Stimulated activated CD4-positive, alpha-beta T cell treated with anti-CD3 and anti-CD28 coated beads, Interleukin-4, amount 100 ng/mL, for 48 hours (primary cell): ENCODE measurements around the gene PLCH2.

Experiments
- DNase-seq, 2 donors: peaks; one replicate each; pipeline ENCODE4 v3.0.0-alpha.2; 2020; ENCODE audit warnings: low read depth in 2 of 2

The PLCH2 gene

DNA sequence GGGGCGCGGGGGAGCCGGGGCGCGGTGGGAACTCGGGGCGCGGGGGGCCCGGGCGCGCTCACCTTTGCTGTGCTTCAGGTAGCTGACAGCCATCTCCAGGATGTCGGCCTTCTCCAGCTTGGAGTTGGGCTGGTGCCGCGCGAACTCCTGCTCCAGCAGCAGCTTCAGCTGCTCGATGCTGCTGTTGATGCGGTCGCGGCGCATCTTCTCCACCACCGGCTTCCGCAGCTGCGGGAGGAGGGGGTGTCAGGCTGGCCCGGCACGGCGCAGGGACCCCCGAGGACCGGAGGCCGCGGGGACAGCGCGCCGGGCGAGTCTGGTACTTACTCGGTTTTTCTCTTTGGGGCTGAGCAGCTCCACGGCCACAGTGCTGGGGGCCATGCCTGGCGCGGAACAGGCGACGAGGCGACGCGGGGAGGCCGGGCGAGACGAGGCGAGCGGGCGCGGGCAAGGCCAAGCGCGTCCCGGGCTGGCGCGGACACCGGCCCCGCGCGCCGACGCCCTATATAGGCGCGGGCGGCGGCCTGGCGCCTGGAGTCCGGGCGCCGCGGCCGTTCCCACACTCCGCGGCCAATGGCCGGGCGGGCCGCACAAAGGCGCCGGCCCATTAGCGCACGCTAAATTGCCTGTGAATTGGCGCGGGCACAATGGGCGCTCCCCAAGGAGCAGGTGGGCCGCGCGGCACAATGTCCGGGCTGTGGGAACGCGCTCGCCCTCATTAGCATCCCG is 53.9 kb downstream of the PLCH2 start, which contains the start of gene HES5:
HES5 (minus strand) TSS at position 480 of the 729 bp plus-strand sequence; CDS start at position 381, 99 bp downstream.
- no peak for DNase-seq

DNA sequence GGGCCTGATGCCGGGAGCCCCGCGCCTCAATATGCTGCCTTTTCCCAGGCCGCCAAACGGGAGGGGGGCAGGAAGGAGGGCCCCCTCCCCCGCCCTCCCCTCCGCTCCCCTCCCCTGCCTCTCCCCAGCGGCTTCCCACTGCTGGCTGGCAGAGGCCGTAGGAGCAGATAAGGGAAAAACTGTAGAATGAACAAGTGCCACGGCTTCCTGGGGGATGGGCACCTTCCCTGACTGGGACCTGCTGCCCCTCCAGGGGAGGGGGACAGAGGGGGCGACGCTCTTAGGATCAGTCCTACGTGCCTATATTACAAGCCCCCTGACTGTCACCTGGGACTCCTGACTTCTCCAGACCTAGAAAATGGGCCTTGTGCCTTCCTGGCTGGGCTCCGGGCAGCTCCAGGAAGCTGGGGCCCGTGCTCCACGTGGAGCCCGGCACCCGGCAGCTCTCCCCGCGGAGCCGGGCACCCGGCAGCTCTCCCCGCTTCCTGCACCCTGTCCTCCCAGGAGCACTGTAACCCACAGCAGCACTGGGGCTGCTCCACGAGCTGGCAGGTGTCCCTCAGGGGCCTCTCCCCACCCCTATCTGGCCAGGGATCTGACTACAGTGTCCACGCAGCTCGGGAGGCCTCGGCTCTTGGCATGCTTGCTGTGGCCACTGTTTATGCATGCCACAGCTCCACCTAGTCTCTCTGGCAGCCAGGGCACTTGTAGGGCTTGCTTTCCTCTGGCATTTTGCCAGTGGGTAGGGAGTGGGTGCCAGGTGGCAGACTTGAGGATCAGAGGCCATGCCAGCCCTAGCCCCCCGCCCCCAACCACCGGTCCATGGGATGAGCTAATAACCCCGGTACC is 54.6 kb downstream of the PLCH2 start:
- DNase-seq: no peak

DNA sequence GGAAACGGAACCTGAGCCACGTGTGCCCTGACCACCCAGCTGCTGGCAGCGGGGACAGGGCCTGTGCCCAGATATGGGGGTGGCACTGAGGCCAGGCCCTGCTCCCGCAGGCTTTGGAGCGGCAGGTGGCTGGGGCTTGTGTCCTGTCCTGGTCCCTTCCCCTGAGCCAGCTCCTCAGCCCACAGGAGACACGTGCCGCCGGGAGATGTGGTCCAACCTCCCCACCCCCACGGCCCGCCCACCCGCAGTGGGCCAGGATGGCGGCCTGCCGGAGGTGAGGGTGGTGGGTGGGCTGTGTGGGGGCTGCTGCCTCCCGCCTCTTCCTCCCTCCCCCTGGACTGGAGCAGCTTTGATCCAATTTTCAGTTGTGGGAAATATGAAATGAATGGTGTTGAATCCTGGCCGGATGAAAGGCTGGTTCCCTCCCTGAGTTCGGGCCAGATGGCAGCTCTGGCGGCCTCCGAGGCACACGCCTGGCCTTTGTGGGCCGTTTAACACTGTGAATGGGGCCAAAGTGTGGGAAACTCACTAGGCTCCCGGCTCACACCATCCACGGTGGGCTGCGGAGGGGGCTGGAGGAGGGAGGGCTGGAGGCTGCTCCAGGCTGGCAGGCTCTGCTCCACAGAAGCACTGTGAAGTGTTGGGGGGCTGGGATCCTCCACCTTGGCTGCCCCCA is 56.5 kb downstream of the PLCH2 start:
- DNase-seq: no peak

DNA sequence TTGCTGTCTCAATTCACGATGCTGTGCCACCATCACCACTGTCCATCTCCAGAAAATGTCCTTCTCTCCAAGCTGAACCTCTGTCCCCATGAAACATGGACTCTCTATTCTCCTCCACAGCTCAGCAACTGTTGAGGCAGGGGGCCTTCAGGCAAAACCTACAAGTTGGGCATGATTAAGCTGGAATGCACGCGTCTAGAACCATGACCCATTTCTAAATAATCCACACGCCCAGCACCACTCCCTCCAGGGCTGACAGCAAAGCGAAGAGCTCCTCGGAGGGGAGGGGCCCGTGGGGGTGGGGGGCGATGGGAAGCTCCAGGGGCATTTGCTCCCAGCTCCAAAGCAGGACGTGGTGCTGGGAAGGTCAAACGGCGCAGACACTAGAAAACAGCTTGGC is 57.3 kb downstream of the PLCH2 start:
- DNase-seq: no peak

DNA sequence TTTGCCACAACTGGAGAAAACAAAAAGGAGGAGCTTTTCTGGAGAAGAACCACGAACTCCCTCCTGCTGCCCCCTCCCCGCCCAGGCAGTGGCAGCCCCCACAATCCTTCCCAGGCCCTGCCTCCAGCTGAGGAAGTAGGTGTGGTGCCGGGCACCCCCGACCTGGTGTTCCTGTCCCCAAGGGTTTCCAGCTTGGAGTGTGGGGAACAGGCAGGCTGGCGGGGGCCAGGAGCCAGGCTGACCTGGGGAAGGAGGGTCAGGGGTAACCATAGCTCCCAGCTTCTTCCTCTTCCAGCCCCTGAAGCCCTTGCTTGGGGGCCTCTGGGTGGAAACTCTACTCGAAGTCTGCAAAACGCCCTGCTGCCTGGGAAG is 58.2 kb downstream of the PLCH2 start:
- DNase-seq: no peak

DNA sequence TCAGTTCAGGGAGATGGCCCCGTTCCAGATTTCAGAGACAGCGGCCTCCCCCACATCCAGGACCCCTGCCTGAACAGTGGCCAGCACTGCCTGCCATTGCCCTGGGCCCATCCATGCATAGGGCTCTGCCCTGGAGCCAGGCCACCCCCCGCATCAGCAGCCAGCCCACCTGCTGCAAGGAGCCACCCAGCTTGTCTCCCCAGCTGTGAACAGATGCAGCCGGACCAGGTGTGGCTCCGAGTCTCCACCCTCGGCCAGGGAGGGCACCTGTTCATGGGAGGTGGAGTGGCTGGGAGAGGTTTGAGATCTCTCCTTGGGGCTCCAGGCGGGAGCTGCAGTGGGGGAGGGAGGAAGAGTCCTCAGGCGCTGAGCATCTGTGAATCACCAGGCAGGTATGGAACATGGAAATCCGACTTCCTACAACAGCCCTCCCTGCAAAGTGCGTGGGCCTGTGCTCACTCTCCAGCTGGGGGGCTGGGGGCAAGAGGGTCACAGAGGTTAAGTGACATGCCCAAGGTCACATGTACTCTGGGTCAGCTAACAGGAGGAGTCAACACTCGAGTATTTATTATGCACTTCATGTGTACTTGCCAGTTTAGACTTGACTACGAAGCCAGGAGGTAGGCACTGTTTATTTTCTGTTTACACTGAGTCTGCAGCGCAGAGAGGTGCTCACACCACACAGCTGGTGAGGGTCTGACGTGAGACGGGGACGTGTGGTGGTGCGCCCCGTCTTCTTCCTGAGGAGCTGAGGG is 58.8 kb downstream of the PLCH2 start:
- DNase-seq: no peak

DNA sequence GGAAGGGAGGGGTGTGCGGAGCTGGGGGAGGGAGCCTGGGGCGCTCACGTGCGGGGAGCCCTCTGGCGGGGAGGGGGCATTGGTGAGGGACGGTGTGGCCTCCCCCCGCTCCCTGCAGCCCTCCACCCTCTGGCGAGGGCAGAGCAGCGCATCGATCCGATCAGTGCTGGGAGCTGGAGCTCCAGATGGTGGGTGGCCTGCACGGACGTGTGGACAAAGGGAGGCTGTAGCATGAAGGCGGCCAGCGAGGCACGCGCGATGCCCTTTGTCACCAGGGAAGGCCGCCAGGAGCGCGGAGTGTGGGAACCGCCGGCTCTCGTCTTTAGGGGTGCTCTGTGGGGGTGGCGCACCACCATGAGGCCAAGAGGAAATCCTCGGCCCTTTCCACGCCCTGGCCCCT is 59.4 kb downstream of the PLCH2 start:
- DNase-seq: no peak

DNA sequence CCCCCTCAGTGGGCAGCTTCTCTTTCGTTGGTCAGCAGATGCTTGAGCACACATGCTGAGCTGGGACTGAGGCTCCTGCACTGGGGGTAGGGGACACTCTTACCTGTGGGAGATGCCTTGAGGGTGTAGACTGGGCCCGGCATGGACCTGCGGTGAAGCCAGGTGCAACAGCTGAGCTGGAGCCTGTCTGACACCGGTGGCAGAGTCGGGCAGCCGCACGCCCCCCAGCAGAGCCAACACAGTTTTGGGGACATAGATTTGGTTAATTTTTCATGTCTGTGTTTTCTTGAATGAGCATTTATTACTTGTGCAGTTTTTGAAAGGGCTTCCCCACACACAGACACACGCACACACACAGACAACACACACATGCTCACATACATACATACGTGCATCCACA is 59.9 kb downstream of the PLCH2 start:
- no peak for DNase-seq

DNA sequence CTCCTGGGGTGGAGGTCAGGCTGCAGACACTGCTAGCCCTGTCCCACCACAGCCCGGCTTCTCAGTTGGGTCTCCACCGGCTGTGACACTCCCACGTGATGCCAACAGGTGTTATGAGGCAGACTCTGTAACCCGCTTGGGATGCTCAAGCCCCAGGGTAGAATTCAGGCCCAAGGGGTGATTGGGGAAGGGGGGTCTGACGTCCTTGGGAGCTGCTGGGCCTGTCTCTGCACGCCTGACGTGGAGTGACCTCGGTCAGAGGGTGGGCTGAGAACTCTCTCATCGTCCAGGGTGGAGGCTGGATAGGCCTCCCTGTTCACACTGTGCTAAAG is 61.7 kb downstream of the PLCH2 start:
- DNase-seq: no peak

DNA sequence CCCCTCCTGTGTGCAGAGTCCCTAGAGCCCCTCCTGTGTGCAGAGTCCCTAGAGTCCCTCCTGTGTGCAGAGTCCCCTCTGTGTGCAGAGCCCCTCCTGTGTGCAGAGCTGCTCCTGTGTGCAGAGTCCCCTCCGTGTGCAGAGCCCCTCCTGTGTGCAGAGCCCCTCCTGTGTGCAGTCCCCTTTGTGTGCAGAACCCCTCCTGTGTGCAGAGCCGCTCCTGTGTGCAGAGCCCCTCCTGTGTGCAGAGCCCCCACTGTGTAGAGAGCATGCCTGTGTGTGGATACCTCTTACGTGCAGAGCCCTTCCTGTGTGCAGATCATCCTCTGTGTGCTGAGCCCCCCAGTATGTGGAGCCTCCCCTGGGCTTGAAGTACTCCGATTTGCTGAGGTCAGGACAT is 62.3 kb downstream of the PLCH2 start:
- DNase-seq: no peak

DNA sequence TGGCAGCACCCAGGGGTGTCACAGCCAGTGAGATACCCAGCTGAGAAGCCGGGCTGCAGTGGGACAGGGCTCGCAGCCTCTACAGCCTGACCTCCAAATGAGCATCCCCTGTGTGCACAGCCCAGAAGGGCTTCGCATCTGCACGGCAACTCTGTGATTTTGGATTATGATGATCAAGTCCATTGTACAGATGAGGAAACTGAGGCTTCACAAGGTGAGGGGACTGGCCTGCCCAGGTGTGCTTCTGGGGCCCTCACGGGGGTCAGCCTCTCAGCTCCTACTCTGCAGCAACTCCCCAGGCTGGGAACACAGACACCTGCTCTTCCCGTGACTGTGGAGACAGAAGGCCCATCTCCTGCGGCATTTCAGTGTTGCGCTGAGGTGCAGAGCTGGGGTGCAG is 62.8 kb downstream of the PLCH2 start:
- DNase-seq: no peak

DNA sequence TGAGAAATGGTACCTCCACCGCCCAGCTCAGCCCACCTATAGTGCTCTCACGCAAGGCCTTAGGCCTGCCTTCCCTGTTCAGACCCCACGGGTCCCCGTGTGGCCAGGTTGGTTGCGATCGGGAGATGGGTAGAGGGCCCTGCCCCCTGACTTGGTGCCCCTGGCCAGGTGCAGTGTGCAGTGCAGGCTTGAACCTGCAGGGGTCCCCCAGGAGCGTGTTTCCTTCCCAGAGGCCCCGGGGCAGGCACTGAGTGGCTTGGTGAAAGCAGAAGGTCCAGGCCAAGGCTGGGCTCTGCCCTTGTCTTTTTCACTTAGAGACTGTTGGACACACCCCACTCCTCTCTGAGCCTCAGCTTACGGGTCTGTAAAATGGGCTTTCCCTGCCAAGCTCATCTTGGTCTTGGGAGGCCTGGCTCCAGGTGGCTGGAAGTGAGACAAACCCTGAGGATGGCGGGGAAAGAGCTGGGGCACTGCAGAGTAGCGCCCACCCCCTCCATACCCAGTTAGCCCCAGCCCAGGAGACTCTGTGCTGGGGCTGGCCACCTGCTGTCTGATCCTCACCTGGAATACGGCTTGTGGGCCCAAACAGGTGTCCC is 63.3 kb downstream of the PLCH2 start:
- no peak for DNase-seq

DNA sequence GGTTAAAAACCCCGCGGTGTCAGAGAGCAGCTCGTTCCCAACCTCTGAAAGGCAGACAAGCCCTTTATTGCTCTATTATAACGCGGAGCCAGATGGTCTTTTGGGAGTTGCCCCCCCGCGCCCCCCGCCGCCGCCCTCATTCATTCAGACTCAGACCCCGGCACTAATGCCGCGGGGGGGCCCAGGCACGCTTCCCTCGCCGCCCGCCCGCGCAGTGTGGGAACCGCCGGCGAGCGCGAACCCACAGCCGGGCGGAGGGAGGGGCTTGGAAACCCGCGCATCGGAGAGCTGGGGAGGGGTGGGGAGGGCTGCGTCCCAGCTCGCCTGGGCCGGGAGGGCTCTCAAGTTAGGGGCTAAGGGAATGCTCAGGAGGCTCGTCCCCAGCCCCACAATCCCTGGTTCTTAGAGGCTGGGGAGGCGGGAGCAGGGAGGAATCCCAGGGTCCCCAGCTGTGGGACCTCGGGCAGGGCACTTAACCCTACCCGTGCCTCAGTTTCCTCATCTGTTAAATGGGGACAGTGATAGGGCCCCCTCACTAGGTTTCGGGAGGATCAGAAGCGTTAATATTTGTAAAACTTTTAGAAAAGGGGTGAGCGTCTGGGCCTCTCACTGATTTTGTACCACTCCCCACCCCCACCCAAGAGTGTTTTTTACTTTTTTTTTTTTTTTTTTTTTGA is 64.9 kb downstream of the PLCH2 start:
- DNase-seq: no peak

DNA sequence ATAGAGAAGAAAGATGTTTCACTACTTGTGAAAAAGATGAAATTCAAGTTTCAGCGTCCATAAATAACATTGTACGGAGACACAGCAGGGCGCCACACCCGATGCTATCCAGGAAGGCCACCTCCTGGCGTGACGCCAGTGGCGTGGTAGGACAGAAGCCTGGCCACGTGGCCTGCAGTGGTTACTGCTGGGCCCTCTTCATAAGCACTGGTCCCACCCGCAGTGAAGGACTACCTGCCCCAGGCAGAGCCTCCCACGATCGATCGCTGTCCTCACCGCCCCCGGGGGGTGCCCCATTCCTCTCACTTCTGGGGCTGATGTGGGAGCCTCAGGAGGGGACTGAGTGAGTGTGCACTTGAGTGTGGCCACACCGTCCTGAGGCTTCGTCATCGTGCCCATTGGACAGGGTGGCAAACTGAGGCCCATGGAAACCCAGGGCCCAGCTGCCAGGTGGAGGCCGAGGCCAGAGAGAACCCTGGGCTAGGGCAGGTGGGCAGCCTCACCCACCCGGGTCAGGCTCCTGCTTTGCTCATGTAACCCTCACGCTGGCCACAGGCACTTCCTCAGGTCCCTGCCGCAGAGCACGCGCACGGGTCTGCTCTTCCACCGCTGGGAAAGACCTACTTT is 65.6 kb downstream of the PLCH2 start:
- DNase-seq: no peak

DNA sequence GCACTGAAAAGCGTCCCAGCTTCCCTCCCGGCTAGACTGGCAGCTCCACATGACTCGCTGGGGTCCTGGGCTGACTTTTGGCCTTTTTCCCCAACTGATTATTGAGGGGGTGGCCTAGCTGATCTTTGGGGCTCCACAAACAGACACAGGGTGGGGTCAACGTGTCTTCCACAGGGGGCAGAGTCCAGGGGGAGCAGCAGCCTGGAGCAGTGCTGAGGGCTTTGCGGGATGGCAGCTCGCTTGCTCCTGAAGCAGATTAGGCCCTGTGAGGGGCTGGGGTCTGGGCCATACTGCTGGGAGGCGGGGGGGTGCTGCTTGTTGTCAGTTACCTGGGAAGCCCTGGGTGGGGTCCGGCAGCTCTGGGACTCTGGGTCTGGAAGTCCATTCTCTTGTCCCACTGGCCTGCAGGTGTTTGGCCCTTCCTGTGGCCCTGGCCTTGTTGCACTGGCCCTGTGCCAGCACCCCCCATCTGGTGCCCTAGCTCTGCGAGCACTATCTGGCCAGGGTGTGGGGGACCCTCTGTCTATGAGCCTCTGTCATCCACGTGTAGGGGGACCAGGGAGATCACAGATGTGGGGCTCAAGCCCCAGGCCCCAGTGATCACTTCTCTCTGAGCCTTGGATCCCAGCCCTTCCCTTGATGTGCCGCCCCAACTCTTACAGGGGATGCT is 66.3 kb downstream of the PLCH2 start:
- no peak for DNase-seq

DNA sequence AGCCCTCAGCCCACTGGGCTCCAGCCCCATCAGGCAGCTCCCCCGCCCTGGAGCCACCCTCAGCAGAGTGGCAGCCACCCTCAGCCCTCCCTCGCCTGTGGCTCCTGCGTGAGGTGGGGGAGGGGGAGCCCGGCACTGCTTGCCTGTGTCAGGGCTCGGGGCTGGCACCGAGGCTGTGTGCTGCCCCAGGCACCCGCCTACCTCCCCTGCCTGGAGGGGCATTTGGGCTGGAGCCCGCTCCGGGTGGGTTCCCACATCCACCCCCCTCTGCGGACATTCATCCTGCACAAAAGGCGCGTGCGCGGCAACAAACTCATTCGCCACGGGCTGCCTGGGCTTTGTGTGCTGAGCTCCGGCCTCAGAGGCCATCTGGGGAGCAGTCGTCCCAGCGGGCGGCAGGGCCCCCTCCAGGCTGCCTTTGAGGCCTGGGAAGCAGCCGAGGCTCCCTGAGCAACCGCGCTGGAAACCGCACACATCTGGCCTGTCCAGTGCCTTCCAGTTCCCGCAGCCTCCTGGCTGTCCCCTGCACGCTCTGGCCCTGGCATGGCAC is 67.5 kb downstream of the PLCH2 start:
- DNase-seq: no peak

DNA sequence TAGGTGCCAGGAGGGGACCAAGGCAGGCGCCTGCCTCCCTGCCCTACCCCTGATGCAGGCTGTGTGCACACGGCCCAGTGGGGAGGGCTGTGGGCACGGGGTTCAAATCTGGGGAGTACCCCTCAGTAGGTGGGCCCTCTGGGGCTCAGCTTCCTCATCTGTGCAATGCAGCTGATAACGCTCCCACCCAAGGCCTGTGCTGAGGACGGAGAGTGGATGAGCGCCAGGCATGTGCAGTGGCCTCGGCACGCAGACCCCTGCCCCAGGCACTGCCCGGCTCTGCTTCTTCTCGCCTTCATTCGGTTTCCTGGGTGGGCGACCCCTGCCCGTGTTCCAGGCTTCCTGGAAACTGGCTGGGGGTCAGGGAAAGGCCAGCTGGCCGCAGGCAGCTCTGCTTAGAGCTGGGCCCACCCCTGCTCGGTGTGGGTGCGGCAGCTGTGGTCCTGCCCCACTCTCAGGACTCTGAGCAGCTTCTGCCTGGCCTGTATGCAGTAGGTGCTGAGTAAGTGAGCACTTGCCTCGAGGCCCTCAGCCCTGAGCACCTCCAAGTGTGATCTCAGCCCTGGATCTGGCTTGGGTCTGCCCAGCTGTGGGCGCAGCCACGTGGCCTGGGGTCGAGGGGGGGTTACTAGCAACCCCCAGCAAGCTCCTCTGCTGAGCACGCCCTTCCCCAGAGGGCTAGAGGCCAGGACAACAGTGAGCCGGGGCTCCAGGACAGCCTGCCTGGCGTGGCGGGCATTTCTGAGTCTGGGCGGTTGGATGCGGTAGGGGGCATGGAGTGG is 68.2 kb downstream of the PLCH2 start:
- DNase-seq: no peak

DNA sequence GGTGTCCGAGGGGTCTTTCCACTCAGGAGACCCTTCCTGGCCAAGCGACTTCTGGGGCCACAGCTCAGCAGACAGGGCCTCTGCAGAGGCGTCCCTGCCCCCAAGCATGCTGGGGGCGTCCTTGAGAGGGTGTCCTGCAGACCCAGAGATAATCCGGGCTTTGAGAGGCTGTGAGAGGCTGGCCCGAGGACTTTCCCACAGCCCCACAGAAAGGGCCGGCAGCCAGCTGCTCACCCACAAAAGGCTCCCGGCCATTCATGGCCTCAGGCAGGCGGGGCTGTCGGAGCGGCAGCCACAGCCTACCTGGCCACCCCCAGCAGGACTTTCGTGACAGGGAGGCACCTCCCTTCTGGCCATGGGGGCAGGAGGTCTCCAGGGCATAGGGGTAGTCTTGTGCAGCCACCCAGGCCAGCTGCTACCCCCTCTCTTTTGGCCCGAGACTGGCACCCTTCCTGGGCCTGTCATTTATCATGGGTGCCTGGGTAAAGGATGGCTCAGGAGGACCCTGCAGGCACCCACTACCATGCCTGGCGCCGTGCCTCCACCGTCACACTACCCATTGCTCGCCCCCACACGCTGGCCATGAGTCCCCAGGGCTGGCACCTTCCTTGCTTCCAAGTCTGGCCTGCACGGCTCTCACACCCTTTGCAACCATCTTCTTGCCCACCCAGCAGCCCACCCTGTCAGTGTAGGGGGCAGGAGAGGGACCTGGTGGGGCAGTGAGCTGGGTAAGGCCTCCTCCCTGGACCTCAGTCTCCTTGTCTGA is 69.0 kb downstream of the PLCH2 start:
- no peak for DNase-seq
